Liver (tissue), 9 donors: ENCODE data around the gene PDYN. TPM values are rescaled to one million over a fixed set of nuclear protein-coding genes. Genes with fewer than 3 reads are reported as not detected.
A peak's percentile ranks its signal among the peaks of the same experiment; 100 is the strongest.

Source experiments
- DNase-seq: peaks from one replicate; pipeline ENCODE4 v3.0.0-alpha.2; 2017; ENCODE audit warnings: low spot score
- H3K27ac ChIP-seq, 2 donors: one replicate each; pipeline ENCODE4 v1.7.0; 2013; ENCODE audit warnings: inconsistent platforms in 2 of 2, low read length in 2 of 2, control low read depth in 1 of 2, low read depth in 1 of 2, mild to moderate bottlenecking in 1 of 2
- H3K27me3 ChIP-seq, 4 donors: one replicate each; pipeline versions ENCODE4 v1.6.1 to v1.7.0; 2013; ENCODE audit warnings: low read length in 3 of 4, inconsistent platforms in 1 of 4, mild to moderate bottlenecking in 1 of 4, moderate library complexity in 1 of 4; ENCODE audit not compliant: control insufficient read depth in 4 of 4, insufficient read depth in 4 of 4
- H3K36me3 ChIP-seq, 4 donors: one replicate each; pipeline versions ENCODE4 v1.6.1 to v1.7.0; 2013; ENCODE audit warnings: low read length in 3 of 4, mild to moderate bottlenecking in 3 of 4, low read depth in 1 of 4, moderate library complexity in 1 of 4; ENCODE audit not compliant: control insufficient read depth in 4 of 4, insufficient read depth in 3 of 4
- H3K4me1 ChIP-seq, 4 donors: one replicate each; pipeline versions ENCODE4 v1.6.1 to v1.7.0; 2013; ENCODE audit warnings: low read length in 3 of 4, mild to moderate bottlenecking in 3 of 4, moderate library complexity in 1 of 4; ENCODE audit not compliant: control insufficient read depth in 4 of 4, insufficient read depth in 4 of 4
- H3K4me3 ChIP-seq, 3 donors: one replicate each; pipeline versions ENCODE4 v1.6.1 to v1.7.0; 2013; ENCODE audit warnings: low read length in 3 of 3, control low read depth in 1 of 3, low read depth in 1 of 3, mild to moderate bottlenecking in 1 of 3
- H3K9ac ChIP-seq, 2 donors: one replicate each; pipeline ENCODE4 v1.7.0; 2013; ENCODE audit warnings: low read length in 2 of 2, mild to moderate bottlenecking in 2 of 2, moderate library complexity in 2 of 2, control low read depth in 1 of 2, low read depth in 1 of 2
- H3K9me3 ChIP-seq, 4 donors: one replicate each; pipeline versions ENCODE4 v1.6.1 to v1.7.0; 2013; ENCODE audit warnings: low read length in 3 of 4; ENCODE audit not compliant: control insufficient read depth in 4 of 4
- EGR1 ChIP-seq, 2 donors: IDR thresholded peaks; 2 replicates each; pipeline ENCODE4 v1.6.1; 2016 to 2018; ENCODE audit warnings: antibody characterized with exemption in 2 of 2, low read depth in 2 of 2
- FOXA1 ChIP-seq: IDR thresholded peaks from 2 replicates; pipeline ENCODE4 v1.6.1; 2016; ENCODE audit warnings: antibody characterized with exemption
- FOXA2 ChIP-seq: IDR thresholded peaks from 2 replicates; pipeline ENCODE4 v1.6.1; 2016; ENCODE audit warnings: antibody characterized with exemption
- GABPA ChIP-seq, 2 donors: IDR thresholded peaks in 1 of 2; conservative IDR thresholded peaks in 1 of 2; 2 replicates each; pipeline ENCODE4 v1.6.1; 2016; ENCODE audit warnings: antibody characterized with exemption in 2 of 2, mild to moderate bottlenecking in 1 of 2, moderate library complexity in 1 of 2
- HNF4G ChIP-seq: IDR thresholded peaks from 2 replicates; pipeline ENCODE4 v1.6.1; 2016; ENCODE audit warnings: antibody characterized with exemption
- JUND ChIP-seq, 2 donors: IDR thresholded peaks; 2 replicates each; pipeline ENCODE4 v1.6.1; 2016; ENCODE audit warnings: antibody characterized with exemption in 2 of 2
- MAX ChIP-seq: IDR thresholded peaks from 2 replicates; pipeline ENCODE4 v1.6.1; 2016; ENCODE audit warnings: antibody characterized with exemption
- NR2F2 ChIP-seq: IDR thresholded peaks from 2 replicates; pipeline ENCODE4 v1.6.1; 2016; ENCODE audit warnings: antibody characterized with exemption
- RAD21 ChIP-seq, 2 donors: IDR thresholded peaks; 2 replicates each; pipeline ENCODE4 v1.6.1; 2016; ENCODE audit warnings: antibody characterized with exemption in 2 of 2, mild to moderate bottlenecking in 2 of 2
- RXRA ChIP-seq, 2 donors: IDR thresholded peaks; 2 replicates each; pipeline ENCODE4 v1.6.1; 2017 to 2018; ENCODE audit warnings: antibody characterized with exemption in 2 of 2, mild to moderate bottlenecking in 1 of 2
- SP1 ChIP-seq: IDR thresholded peaks from 2 replicates; pipeline ENCODE4 v1.6.1; 2018; ENCODE audit warnings: antibody characterized with exemption, mild to moderate bottlenecking
- TAF1 ChIP-seq: conservative IDR thresholded peaks from 2 replicates; pipeline ENCODE4 v1.6.1; 2016; ENCODE audit warnings: antibody characterized with exemption, mild to moderate bottlenecking
- YY1 ChIP-seq: IDR thresholded peaks from 2 replicates; pipeline ENCODE4 v1.6.1; 2016; ENCODE audit warnings: antibody characterized with exemption, mild to moderate bottlenecking
- ZBTB33 ChIP-seq: IDR thresholded peaks from 2 replicates; pipeline ENCODE4 v1.6.1; 2016; ENCODE audit warnings: antibody characterized with exemption
- WGBS: extraction: QIAGEN DNeasy Blood & Tissue Kit; methylation state at CpG from one replicate; pipeline ENCODE4 v1.1.7; 2013; 5-methylcytosine and 5-hydroxymethylcytosine counted together
- polyA plus RNA-seq, 2 donors: library from polyadenylated mRNA; stranded (reverse) in 1 of 2; unstranded in 1 of 2; fragments of 200-250 nt in 1 of 2; fragments of >200 nt in 1 of 2; fragmentation: Nextera tagmentation in 1 of 2; extraction: Ambion mirVana in 1 of 2; gene quantifications; one replicate each; pipeline versions ENCODE4 v1.2.1 to v1.2.3, GENCODE V29; 2013 to 2015
- total RNA-seq, 2 donors: library from RNA; depleted of rRNA; stranded (reverse); fragments of >200 nt; gene quantifications; one replicate each; pipeline ENCODE4 v1.2.3, GENCODE V29; 2014
- TF ChIP-seq, protein P1 (sequence below): fragments of 150-350 bp; IDR thresholded peaks from 2 replicates; pipeline ENCODE4 v1.5.1; 2017; ENCODE audit warnings: improper control_type of control experiment, low read depth, low read length; ENCODE audit not compliant: missing input control
- TF ChIP-seq, protein P2 (sequence below): IDR thresholded peaks from 2 replicates; pipeline ENCODE4 v1.6.1; 2016; ENCODE audit warnings: antibody characterized with exemption
- donor health status: healthy.
- donor health status: healthy.
- donor health status: healthy.
- donor health status: healthy.
- donor health status: healthy.

The PDYN gene
- total and polyA plus RNA-seq, 4 donors, result not detected

DNA sequence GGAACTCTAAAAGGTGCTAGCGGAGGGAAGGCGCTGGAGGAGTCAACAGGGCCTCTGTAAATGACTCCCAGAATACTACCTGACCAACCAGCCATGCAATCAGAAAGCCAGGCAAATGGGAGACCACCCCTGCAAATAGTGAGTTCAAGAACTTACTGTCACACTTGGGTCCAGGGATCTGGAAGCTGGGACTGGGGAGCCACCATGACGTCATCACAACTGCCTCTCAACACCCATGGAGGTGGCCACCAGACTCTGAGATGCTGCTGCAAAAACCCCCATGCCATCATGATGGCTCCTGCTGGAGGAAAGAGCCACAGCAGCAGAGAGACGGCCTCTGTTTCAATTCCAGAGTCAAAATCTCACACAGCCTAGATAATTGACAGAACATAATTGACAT is 8.5 kb upstream of the PDYN start:
- no peaks in the 10 kb centered on the region for H3K9me3 ChIP-seq
- no peaks in the 10 kb centered on the region for H3K36me3 ChIP-seq
- WGBS, result 75% methylated on average over 4 of the region's 4 CpGs
- DNase-seq, result peak; percentile 10
- peaks cover 0 to 5% (median 1%) of the 10 kb centered on the region in 4 donors for H3K4me1 ChIP-seq
- no peak overlapping the region for H3K27ac ChIP-seq
- H3K4me3 ChIP-seq, result no peak overlapping the region
- no peak overlapping the region for H3K9ac ChIP-seq
- peaks cover 0 to 3% (median 0%) of the 10 kb centered on the region in 4 donors for H3K27me3 ChIP-seq
- TF ChIP-seq NR2F2 (no peak), TAF1 (no peak), RXRA (IDR thresholded peaks at IDR 0.05) (no peak), EGR1 (IDR thresholded peaks at IDR 0.05; ENCODE audit: low read depth in 2 of 2) (no peak), FOXA2 (no peak), FOXA1 (no peak), YY1 (no peak), GABPA (IDR thresholded peaks at IDR 0.05 in 1 of 2, conservative IDR thresholded peaks at IDR 0.05 in 1 of 2) (no peak), ZBTB33 (no peak), RAD21 (IDR thresholded peaks at IDR 0.05) (no peak)

DNA sequence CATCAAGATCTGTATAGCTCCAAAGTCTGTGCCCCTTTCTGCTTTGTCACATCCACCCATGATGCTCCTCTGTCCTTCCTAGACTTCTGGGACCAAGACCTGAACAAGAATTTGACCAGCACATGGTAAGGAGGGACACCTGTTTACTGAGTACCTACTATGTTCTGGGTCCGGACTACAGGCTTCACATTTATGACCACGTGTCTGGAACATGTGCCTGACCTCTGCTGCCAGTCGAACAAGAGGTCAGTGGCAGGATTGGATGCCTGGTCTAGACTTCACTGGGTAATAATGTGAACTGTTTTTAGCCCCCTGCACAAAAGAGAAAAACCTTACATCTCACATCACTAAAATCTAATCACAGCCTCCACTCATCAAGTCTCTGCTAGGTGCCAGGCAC is 7.3 kb upstream of the PDYN start:
- H3K9ac ChIP-seq, result no peak overlapping the region
- no peak overlapping the region for H3K4me3 ChIP-seq
- H3K4me1 ChIP-seq, result peaks cover 0 to 4% (median 1%) of the 10 kb centered on the region in 4 donors
- no peaks in the 10 kb centered on the region for H3K36me3 ChIP-seq
- no peak for DNase-seq
- WGBS, result 62% methylated on average over 3 of the region's 3 CpGs
- peaks cover 0 to 4% (median 0%) of the 10 kb centered on the region in 4 donors for H3K27me3 ChIP-seq
- no peak for TF ChIP-seq NR2F2
- TF ChIP-seq EGR1 (IDR thresholded peaks at IDR 0.05; ENCODE audit: low read depth in 2 of 2), result no peak
- no peak for TF ChIP-seq HNF4G
- TF ChIP-seq MAX, result no peak
- TF ChIP-seq, protein P1, sequence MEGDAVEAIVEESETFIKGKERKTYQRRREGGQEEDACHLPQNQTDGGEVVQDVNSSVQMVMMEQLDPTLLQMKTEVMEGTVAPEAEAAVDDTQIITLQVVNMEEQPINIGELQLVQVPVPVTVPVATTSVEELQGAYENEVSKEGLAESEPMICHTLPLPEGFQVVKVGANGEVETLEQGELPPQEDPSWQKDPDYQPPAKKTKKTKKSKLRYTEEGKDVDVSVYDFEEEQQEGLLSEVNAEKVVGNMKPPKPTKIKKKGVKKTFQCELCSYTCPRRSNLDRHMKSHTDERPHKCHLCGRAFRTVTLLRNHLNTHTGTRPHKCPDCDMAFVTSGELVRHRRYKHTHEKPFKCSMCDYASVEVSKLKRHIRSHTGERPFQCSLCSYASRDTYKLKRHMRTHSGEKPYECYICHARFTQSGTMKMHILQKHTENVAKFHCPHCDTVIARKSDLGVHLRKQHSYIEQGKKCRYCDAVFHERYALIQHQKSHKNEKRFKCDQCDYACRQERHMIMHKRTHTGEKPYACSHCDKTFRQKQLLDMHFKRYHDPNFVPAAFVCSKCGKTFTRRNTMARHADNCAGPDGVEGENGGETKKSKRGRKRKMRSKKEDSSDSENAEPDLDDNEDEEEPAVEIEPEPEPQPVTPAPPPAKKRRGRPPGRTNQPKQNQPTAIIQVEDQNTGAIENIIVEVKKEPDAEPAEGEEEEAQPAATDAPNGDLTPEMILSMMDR, result no peak
- no peak for TF ChIP-seq RAD21 (IDR thresholded peaks at IDR 0.05)
- TF ChIP-seq JUND (IDR thresholded peaks at IDR 0.05), result no peak
- TF ChIP-seq SP1, result no peak
- TF ChIP-seq, protein P2, sequence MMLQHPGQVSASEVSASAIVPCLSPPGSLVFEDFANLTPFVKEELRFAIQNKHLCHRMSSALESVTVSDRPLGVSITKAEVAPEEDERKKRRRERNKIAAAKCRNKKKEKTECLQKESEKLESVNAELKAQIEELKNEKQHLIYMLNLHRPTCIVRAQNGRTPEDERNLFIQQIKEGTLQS, result no peak
- no peak overlapping the region for H3K27ac ChIP-seq
- H3K9me3 ChIP-seq, result no peaks in the 10 kb centered on the region

- Histone ChIP-seq H3K36me3 (no peaks in the 10 kb centered on the region), H3K27me3 (peaks cover 0 to 4% (median 0%) of the 10 kb centered on the region in 4 donors), H3K9ac (no peak overlapping the region), H3K4me3 (no peak overlapping the region), H3K9me3 (no peaks in the 10 kb centered on the region), H3K4me1 (no peaks in the 10 kb centered on the region), H3K27ac (no peak overlapping the region)
- 72% methylated on average over 6 of the region's 6 CpGs for WGBS
- DNase-seq, result no peak
- TF ChIP-seq FOXA1 (no peak), FOXA2 (no peak), ZBTB33 (no peak), MAX (no peak), YY1 (no peak)
- TF ChIP-seq, protein P2, result no peak
- TF ChIP-seq, protein P1, result no peak
Observed at GRCh38 chr20:2000285-2000684, 6.4 kb upstream of the PDYN start.
